ENCODE measurements around the gene CYTH1. TPM values are rescaled to one million over a fixed set of nuclear protein-coding genes. Genes with fewer than 3 reads are reported as not detected.

The CYTH1 gene
- total RNA-seq, 1 experiment from 2014 or later, result 9.7 TPM

GRCh38 chr17:78624324-78625151 lies 157.5 kb downstream of the CYTH1 start:
- H3K79me2 ChIP-seq (ENCODE audit: insufficient read depth, low read length), result no peaks in the 10 kb centered on the region
- no peaks in the 10 kb centered on the region for H4K20me1 ChIP-seq (ENCODE audit: control insufficient read depth, insufficient read depth, insufficient read length)
- no peak overlapping the region for H3K18ac ChIP-seq (ENCODE audit: insufficient read length, low read depth, low read length)
- no peak overlapping the region for H2AFZ ChIP-seq (ENCODE audit: low read length)
- no peak overlapping the region for H3K14ac ChIP-seq (ENCODE audit: insufficient read depth, low read length)
- H2BK12ac ChIP-seq (ENCODE audit: insufficient read length, low read depth, low read length), result no peak overlapping the region
- H3K79me1 ChIP-seq (ENCODE audit: insufficient read depth, low read depth, low read length, poor library complexity, severe bottlenecking), result no peaks in the 10 kb centered on the region
- Mint-ChIP-seq H3K27ac (no peak overlapping the region), H3K27me3 (ENCODE audit: low read depth) (no peaks in the 10 kb centered on the region), H3K9me3 (peaks cover 6 to 8% of the 10 kb centered on the region in 2 experiments; a peak in 4 of 5 replicates), H3K4me1 (peaks cover 3% of the 10 kb centered on the region in 2 experiments; a peak in 3 of 4 replicates), H3K36me3 (ENCODE audit: insufficient read depth in 1 of 3, low read depth in 3 of 3) (0 out of 7 replicates have a peak, but pooled peaks cover 0 to 5% (median 0%) of the 10 kb centered on the region in 3 experiments), H3K4me3 (no peak overlapping the region)
- no peak for TF ChIP-seq CTCF (conservative IDR thresholded peaks at IDR 0.05)
- no peaks in the 10 kb centered on the region for H3K27me3 ChIP-seq (ENCODE audit: insufficient read depth, low read length)
- H3K23ac ChIP-seq (ENCODE audit: insufficient read length, low read depth, low read length), result no peak overlapping the region
- no CpG with 5 or more reads among the region's 14 CpGs for WGBS (ENCODE audit: extremely low coverage, insufficient read length, low lambda C conversion rate)
- no peak overlapping the region for H2BK20ac ChIP-seq (ENCODE audit: low read depth, low read length, poor library complexity, severe bottlenecking)
- no peak overlapping the region for H3K9ac ChIP-seq (ENCODE audit: extremely low read depth, insufficient read length, low read length)
- H2BK15ac ChIP-seq (ENCODE audit: low read depth, low read length), result no peak overlapping the region
- no peak overlapping the region for H3T11ph ChIP-seq (ENCODE audit: low read length)
- no peak overlapping the region for H2BK5ac ChIP-seq (ENCODE audit: insufficient read length, low read length)
- DNase-seq, result no peak
- no peak overlapping the region for H2BK120ac ChIP-seq (ENCODE audit: low read depth, low read length, poor library complexity, severe bottlenecking)
- H3K4me1 ChIP-seq (ENCODE audit: insufficient read depth, low read length), result no peaks in the 10 kb centered on the region
- no peak overlapping the region for H3K56ac ChIP-seq (ENCODE audit: insufficient read length, low read depth, low read length)
- H3K23me2 ChIP-seq (ENCODE audit: insufficient read length, low read depth, low read length, poor library complexity, severe bottlenecking), result no peaks in the 10 kb centered on the region
- H4K5ac ChIP-seq (ENCODE audit: insufficient read length, low read depth, low read length), result no peak overlapping the region
- H2AK5ac ChIP-seq (ENCODE audit: insufficient read length, low read length), result no peak overlapping the region
- H3K4me2 ChIP-seq (ENCODE audit: insufficient read depth, insufficient read length, low read length), result no peak overlapping the region
- H3K9me3 ChIP-seq (ENCODE audit: control insufficient read depth, low read depth, low read length), result no peaks in the 10 kb centered on the region
- H4K91ac ChIP-seq (ENCODE audit: insufficient read length, low read depth, low read length), result no peak overlapping the region
- H3K4ac ChIP-seq (ENCODE audit: low read depth, low read length), result no peak overlapping the region
- no peak overlapping the region for H3K27ac ChIP-seq (ENCODE audit: insufficient read length, low read depth, low read length)
- H4K8ac ChIP-seq (replicated peaks; ENCODE audit: insufficient read length, low read depth, low read length), result no peak overlapping the region

Other genes with a start within 250 kb of the CYTH1 start
- gene DNAH17, start 204.9 kb downstream of the CYTH1 start, total RNA-seq (2021), result 0.13 and 0.33 TPM in 2 replicates
- 101 and 106 TPM in 2 replicates for gene USP36, start 58.5 kb upstream of the CYTH1 start, total RNA-seq (2021)
- 0.42 and 0.66 TPM in 2 replicates for gene CEP295NL, start 120.9 kb upstream of the CYTH1 start, total RNA-seq (2021)
- 29.0 and 30.3 TPM in 2 replicates for gene TIMP2, start 143.1 kb upstream of the CYTH1 start, total RNA-seq (2021)
- 69.8 and 76.4 TPM in 2 replicates for gene LGALS3BP, start 197.7 kb upstream of the CYTH1 start, total RNA-seq (2021)
- 32.4 and 33.0 TPM in 2 replicates for gene CANT1, start 227.5 kb upstream of the CYTH1 start, total RNA-seq (2021)
- gene C1QTNF1, start 241.9 kb upstream of the CYTH1 start, total RNA-seq (2021), result 0.55 and 0.96 TPM in 2 replicates